Stimulated activated CD8-positive, alpha-beta memory T cell treated with anti-CD3 and anti-CD28 coated beads, Interleukin-15, amount 100 ng/mL, for 24 hours (primary cell): ENCODE data around the gene CENPQ.

Source experiments
- DNase-seq: peaks from one replicate; pipeline ENCODE4 v3.0.0-alpha.2; 2020; ENCODE audit warnings: low read depth

The CENPQ gene

DNA sequence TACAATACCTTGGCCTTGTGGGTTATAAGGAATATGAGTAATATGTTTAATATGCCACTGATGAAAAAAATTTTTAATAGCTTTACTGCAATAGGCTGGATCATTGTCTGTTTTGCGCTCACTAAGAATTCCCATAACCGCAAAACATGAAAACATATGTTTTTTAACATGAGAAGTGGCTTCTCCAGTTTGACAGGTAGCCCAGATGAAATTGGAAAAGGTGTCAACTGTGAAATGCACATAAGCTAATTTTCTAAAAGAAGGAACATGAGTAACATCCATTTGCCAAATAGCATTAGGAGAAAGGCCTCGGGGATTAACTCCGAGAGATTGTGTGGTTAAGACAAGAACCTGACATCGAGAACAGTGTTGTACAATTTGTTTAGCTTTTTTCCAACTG, 41.5 kb downstream of the CENPQ start:
- no peak for DNase-seq

DNA sequence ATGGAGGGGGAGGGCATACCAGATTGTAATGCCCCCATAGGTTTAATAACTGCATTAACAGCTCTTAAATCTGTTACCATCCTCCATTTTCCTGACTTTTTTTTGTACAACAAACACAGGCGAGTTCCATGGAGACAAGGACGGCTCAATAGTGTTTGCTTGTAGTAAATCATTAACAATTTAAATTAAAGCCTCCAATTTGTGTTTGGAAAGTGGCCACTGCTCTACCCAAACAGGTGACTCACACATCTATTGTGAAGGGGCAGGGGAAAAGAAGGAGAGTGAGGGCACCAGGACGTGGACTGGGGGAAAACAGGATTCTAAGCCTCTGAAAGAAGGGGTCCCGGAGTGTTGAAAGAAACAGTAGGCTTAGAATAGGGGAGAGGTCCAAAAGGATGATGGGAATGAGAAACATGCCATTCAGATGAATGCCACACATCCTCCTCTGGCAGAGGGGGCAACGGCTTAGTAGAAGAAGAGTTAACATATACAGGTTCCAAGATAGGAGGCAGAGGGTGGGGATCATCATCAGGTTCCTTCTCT, 43.5 kb downstream of the CENPQ start:
- no peak for DNase-seq

DNA sequence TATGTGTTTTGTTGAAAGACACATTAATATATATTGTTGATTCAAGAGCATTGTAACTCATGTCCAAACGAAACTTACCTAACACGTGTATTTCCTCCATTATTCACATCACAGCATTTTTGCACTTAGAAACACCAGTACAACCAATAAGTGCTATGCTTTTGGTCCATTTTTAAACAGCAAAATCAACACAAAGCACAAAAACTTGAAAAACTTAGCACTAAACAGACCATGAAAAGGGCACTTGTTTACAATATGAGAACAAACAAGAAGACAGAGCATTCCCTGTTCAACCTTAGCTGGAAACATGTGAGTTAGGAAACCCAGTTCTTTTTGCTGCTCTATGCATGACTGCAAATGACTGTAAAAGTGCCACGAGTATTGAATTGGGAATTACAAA, 46.2 kb downstream of the CENPQ start:
- no peak for DNase-seq

DNA sequence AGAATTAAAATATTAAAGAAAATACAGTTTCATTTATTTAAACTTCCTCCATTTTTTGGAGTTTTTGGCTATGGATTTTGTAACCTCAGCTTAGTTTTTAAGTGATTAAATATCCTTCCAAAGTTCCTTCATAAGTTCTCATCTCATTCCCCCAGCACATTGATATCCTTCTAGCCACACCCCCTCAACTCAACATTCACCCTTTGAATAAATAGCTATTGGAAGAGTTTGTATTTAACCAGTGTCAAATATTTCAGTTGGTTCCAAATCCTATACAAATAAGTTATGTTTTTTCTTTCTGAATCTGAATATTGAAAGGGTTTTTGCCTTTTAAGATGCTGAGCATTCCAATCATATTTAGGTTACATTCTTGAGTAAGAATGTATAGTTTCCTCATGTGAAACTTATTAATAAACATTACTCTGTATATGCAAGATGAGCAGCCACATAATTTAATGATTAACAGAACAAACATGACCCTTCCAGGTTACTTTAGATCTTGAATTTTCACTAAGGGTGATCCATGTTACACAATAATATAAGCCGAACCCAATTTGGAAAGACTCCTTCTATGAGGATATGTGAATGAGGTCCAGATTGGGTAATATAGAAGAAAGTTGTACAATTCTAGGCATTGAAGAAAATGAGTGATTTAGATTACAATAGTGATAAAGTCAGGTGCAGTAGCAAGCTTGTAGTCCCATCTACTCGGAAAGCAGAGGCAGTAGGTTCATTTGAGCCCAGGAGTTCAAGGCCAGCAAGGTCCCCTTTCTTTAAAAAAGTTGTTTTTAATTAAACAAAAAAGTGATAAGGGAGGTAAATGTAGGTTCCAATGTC, 50.2 kb downstream of the CENPQ start:
- no peak for DNase-seq

DNA sequence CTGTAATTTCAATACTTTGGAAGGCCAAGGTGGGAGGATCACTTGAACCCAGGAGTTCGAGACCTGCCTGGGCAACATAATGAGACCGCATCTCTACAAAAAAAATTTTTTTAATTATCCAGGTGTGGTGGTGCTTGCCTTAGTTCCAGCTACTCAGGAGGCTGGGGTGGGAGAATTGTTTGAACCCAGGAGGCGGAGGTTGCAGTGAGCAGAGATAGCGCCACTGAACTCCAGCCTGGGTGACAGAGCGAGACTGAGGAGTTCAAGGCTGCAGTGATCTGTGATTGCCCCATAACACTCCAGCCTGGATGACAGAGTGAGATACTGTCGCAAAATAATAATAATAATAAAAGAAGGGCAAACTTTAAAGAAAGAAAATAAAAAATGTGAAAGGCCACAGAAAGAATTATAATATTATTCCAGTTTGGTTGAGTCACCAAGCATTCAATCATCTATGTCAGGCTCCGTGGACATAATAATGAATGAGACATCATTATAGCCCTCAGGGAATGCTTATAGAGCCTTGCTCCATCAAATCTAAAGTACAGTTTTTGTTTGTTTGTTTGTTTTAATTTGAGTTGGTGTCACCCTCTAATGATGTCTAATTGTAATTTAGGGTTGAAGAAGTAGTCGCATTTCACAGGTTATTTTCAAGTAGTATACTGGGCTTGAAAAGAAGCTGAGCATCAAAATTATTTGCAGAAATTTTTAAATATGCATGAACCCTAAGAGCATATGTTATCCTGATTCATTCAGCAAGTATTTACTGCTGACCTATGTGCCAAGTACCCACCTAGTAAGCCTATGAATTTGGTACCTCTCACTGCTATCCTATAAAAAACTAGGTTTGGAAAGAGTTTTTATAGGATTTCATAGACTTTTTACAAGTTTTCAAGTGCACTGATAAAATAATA, 51.7 kb downstream of the CENPQ start:
- DNase-seq: no peak

DNA sequence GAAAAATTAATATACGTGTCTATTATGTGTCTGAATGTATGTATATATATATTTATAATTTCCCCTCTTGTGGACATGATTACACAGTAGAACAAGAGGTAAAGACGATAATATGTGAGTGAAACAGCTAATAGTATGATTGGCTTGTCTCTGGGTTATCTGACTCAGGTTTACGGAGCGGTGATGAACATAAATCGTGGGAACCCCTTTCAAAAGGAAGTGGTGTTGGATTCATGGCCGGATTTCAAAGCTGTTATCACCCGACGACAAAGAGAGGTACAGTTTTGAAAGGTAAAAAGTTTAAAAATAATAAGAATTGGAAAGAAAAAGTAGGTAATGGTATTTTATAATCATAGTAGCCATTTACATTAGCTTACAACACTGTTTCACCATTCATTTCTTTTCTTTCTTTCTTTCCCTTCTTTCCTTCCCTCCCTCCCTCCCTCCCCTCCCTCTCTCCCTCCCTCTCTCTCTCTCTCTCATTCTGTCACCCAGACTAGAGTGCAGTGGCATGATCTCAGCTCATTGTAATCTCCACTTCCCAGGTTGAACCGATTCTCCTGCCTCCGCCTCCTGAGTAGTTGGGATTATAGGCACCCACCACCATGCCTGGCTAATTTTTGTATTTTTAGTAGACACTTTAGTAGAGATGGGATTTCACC, 52.4 kb downstream of the CENPQ start:
- no peak for DNase-seq

DNA sequence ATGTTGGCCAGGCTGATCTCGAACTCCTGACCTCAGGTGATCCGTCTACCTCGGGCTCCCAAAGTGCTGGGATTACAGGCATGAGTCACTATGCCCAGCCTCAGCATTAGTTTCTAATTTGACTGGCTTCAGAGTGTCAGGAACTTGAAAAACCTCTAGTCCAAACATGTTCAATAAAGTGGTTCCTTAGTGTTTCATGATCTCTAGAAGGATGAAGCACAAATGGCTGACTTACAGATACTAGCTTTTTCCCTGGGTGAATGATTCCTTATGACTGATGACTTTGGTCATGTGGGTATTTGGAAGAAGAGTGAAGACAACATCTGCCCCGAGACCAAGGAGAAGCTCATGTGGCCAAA, 53.0 kb downstream of the CENPQ start:
- DNase-seq: no peak

DNA sequence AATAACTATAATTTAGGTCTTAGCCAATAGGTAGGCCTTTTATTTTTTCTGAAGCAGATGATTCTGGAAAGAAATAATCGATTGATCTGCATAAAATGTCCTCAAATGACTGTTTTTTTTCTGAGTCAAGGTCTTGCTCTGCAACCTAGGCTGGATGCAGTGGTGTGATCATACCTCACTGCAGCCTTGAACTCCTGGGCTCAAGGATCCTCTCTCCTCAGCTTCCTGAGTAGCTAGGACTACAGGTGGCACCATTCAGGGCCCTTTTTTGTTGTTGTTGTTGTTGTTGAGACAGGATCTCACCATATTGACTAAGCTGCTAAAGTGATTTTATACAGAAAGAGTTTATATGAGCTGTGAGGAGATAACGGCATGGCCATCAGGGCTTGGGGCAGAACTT, 54.7 kb downstream of the CENPQ start:
- no peak for DNase-seq

DNA sequence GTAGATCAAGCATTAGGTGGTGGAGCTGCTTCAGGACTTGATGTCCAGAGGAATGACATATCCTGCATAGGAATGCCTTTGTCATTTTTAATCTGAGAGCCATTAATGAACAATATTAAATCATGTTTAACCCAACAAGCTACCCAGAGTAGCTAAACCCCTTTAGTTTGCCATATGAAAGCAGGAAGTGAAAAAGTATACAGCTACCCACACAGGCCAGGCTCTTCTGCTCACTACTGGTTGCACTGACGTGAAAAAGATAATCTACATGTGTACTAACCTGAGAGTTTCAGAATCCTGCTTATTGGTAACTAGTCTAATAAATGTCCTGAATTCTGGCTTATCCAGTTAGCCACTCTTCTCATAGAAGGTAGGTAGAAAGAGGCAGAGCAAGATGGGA, 56.5 kb downstream of the CENPQ start:
- no peak for DNase-seq

DNA sequence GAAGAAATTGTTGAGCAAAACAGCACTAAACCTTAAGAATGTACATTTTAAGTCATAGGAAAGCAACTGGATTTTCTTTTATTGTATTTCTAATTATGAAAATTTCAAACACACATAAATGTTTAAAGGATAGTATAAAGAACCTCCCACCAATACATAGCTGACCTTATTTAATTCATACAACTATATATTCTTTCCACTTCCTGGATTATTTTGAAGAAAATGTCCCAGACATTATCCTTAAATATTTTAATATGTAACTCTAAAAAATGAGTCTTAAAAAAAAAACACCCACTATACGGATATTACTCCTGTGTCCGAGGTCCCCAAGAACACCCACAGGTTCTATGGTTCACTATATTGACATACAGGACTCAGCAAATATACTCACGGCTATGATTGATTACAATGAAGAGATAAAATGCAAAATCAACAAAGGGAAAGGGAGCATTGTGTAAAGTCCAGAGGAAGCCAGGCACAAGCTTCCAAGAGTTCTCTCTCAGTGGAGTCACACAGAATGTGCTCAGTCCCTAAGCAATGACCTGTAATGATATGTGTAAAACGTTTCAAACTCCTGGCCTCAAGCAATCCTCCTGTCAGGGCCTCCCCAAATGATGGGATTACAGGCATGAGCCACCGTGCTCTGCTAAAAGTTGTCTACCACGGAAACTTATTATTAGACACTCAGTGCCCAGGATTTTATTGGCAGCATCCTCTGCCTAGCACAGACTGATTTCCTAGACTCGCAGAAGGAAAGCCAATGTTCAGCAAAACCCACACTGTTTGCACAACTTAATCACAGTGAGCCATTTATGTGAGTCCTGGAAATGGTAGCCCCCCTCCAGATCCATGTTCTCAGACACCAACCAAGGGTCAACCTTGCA, 59.8 kb downstream of the CENPQ start:
- DNase-seq: no peak

DNA sequence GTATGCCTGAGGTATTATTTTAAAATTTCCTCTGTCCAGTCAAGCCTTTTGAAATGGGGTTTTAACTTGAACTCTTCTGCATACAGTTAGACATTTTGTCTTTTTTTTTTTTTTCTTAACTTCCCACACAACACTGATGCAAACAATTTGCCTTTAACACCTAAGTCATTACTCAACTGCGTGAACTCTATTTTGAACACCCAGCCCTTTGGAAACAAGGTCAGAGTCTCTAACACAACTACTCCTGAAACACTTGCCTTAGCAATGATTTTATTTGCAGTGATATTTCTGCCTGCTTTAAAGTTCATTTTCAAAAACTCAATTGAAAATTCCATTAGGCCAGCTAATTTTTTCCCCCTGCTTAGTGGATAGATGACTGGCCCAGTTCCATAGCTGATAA, 60.7 kb downstream of the CENPQ start:
- DNase-seq: no peak

DNA sequence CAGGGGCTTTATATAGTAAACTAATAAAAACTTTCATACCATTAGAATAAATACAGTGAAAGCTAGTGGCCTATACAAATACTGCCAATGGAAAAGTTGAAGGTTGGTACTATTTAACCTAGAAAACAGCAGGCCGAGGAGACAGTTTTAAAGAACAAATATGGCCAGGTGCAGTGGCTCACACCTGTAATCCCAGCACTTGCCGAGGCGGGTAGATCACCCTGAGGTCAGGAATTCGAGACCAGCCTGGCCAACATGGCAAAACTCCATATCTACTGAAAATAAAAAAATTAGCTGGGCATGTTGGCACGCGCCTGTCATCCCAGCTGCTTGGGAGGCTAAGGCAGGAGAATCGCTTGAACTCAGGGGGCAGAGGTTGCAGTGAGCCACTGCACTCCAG, 61.4 kb downstream of the CENPQ start:
- no peak for DNase-seq

DNA sequence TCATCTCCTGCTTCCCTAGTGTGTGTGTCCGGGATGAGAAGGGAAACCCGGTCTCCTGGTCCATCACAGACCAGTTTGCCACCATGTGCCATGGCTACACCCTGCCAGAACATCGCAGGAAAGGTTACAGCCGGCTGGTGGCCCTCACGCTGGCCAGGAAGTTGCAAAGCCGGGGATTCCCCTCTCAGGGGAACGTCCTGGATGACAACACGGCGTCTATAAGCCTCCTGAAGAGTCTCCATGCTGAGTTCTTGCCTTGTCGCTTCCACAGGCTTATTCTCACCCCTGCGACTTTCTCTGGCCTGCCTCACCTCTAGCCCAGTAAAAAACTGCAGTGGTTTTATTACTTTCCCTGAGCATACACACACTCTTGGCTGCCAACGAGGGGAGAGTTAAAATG, 63.4 kb downstream of the CENPQ start:
- no peak for DNase-seq

DNA sequence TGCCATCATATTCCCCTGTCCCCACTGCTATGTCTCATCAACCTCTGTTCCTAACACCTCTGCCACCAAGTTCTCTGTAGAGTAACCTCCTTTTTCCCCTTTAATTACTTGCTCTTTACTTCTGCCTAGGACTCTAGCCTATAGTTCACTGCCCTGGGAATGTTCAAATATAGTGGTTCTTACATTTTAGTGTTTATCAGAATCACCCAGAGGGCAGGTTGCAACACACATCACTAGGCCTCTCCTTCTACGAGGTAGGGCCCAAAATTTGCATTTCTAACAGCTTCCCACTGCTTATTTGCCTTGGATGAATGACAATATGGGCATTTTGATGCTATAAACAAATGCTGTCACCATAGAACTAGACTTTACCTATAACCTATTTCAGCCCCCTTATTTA, 64.2 kb downstream of the CENPQ start:
- DNase-seq: no peak

DNA sequence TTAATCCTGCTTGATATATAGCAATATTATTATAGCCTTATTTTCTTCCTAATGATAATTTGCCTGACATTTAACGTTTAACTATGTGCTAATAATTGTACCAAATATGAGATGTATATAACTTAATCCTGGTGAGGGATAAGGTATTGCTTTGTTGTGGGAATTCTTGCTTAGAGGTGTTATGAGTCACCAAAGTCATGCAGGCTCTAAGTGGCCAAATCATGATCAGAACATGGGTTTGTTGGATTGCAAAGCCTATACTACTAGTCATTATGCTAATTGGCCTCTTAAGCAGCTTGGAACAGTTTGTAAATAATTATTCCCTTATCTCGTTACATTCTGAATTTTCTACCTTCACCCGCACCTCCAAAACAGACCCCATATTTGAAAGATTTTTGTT, 65.4 kb downstream of the CENPQ start:
- DNase-seq: no peak

DNA sequence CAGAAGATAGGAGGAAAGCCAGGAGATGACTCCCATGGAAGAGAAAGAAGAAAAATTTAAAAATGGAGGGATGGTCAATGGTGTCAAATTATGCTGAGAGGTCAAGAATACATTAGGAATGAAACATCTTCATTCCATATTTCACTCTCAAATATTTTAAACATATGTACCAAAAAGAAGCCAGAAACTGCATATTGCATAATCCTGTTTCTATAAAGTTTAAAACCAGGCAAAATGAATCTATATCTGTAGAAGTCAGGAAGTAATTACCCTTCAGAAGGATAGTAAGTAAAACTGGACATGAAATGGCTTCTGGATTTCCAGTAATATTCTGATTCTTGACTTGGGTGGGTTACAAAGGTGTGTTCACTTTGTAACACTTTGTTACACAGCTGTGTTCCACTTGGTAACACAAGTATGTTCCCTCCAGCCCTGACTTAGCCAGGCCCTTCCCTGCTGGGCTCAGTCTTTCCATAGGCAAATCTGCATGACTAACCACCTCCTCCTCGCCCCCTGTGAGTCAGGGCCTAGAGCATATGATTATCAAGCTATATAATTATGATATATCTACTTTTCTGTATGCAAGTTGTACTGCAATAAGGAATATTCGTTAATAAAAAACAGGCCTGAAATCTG, 67.1 kb downstream of the CENPQ start:
- no peak for DNase-seq

DNA sequence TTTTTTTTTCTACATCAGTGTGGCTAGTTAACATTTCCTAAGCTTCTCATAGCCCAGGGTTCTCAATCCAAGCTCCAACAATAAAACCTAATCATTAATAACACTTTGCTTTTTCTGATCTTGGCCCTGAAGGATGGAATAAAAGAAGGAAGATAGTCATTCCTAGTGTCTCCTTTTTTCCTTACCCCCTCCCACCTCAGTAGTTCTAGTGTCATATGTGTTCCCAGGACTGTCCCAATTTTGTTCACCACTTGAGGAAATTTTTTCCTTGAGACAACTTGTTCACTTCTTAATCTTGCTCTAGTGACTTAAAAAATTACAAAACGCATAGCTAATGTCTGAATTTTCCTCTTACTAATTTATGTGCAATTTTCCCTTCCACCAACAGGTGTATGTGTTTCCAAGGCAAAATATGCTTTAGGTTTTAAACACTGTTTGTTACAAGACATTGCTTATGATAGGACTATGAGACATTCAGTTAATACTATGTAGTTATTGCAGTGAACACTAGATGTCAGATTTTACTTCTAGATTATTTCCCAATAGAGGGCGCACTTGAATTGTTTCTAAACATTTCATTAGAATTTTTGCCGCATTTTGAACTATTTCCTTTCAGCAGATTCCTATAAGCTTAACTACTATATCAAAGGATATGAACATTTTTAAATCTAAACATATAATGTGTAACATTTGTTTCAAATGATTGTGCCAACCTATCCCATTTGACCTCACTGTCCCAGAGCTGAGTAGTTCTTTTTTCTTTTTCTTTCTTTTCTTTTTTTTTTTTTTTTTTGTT, 68.8 kb downstream of the CENPQ start:
- no peak for DNase-seq

DNA sequence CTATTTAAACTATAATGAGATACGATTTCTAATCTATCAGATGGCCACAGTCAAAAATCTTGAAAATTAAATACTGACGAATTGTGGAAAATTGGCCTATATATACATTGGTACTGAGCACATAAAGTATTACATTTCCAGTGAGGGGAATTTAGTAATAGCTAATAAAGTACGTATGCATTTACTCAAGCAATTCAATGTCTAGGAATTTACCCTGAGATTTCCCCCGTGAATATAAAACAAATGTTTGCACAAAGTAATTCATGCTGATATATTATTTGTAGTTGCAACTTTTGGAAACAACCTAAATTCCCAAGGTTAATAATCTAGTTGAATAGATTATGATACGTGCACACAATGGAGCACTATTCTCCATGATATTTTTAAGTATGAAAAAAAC, 72.6 kb downstream of the CENPQ start:
- no peak for DNase-seq

DNA sequence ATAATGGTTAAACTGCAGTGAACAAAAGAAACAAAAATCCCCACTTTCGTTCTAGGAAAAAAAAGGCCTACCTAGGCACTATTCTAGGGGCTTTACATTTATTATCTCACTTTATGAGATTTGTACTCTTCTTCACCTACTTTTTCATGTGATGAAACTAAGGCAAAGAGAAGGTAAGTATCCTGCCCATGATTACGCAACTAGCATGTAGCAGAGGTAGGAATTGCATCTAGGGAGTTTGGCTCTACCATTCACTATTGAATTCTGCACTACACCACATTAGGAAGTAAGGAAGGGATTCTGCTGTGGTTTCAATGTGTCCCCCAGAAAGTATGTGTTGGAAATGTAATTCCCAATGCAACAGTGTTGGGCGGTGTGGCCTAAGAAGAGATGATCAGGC, 75.9 kb downstream of the CENPQ start:
- DNase-seq: no peak

DNA sequence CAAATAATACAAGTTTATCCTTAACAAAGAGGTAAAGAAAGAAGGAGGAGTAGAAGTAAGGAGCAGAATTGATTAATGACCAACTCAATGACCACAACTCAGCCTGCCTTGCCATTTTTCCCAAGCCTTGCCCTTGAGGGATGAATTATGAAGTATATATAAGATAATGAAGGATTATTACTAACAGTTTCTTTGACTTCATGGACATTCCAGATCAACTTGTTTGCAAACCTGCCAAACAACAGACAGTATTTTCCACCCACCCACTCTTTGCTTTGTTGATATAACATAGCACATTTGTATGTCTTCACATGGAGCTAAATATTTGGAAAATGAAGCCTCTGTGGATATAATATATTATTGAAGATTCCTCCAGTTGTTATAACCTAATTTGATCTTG, 77.4 kb downstream of the CENPQ start:
- no peak for DNase-seq
